ENCODE measurements around the gene TNRC6B.
"Not testable (repeated sequence)": the region's sequence is repeated elsewhere in the genome, so short reads cannot be mapped to it uniquely, and the experiment has no call there.

TNRC6B gene

GRCh38 chr22:40175611-40176244, 2.0 kb upstream of the TNRC6B start:
- no peak for DNase-seq (ENCODE audit: low read depth in 1 of 2, low spot score in 1 of 2)
- no peak for TF ChIP-seq JUND (IDR thresholded peaks at IDR 0.05; ENCODE audit: low read depth)
- in situ Hi-C loops (cut with HindIII; ENCODE audit: low pct_unique_long_range_greater_than_20kb, low sequenced_read_pairs), result no loop called here

GRCh38 chr22:40176921-40177737, 596 bp upstream of the TNRC6B start:
- in situ Hi-C loops (cut with HindIII; ENCODE audit: low pct_unique_long_range_greater_than_20kb, low sequenced_read_pairs), result no loop called here
- peak in 1 of 2 experiments; percentile 69 for DNase-seq (ENCODE audit: low read depth in 1 of 2, low spot score in 1 of 2)
- TF ChIP-seq JUND (IDR thresholded peaks at IDR 0.05; ENCODE audit: low read depth), result peak; percentile 61

- in situ Hi-C loops (cut with HindIII; ENCODE audit: low pct_unique_long_range_greater_than_20kb, low sequenced_read_pairs), result no loop called here
- no peak for TF ChIP-seq JUND (IDR thresholded peaks at IDR 0.05; ENCODE audit: low read depth)
- DNase-seq (ENCODE audit: low read depth in 1 of 2, low spot score in 1 of 2), result no peak
These were observed 988 bp downstream of the TNRC6B start for GRCh38 chr22:40178417-40179409.

- no peak for TF ChIP-seq JUND (IDR thresholded peaks at IDR 0.05; ENCODE audit: low read depth)
- DNase-seq (ENCODE audit: low read depth in 1 of 2, low spot score in 1 of 2), result no peak
- in situ Hi-C loops (cut with HindIII; ENCODE audit: low pct_unique_long_range_greater_than_20kb, low sequenced_read_pairs), result no loop called here
These were observed 1.8 kb downstream of the TNRC6B start for GRCh38 chr22:40179526-40179925.

GRCh38 chr22:40180403-40180802, 2.7 kb downstream of the TNRC6B start:
- in situ Hi-C loops (cut with HindIII; ENCODE audit: low pct_unique_long_range_greater_than_20kb, low sequenced_read_pairs), result no loop called here
- DNase-seq (ENCODE audit: low read depth in 1 of 2, low spot score in 1 of 2), result no peak
- no peak for TF ChIP-seq JUND (IDR thresholded peaks at IDR 0.05; ENCODE audit: low read depth)

GRCh38 chr22:40181323-40181722, 3.6 kb downstream of the TNRC6B start:
- DNase-seq (ENCODE audit: low read depth in 1 of 2, low spot score in 1 of 2), result no peak
- in situ Hi-C loops (cut with HindIII; ENCODE audit: low pct_unique_long_range_greater_than_20kb, low sequenced_read_pairs), result no loop called here
- no peak for TF ChIP-seq JUND (IDR thresholded peaks at IDR 0.05; ENCODE audit: low read depth)

GRCh38 chr22:40182231-40182835, 4.6 kb downstream of the TNRC6B start:
- TF ChIP-seq JUND (IDR thresholded peaks at IDR 0.05; ENCODE audit: low read depth), result no peak
- in situ Hi-C loops (cut with HindIII; ENCODE audit: low pct_unique_long_range_greater_than_20kb, low sequenced_read_pairs), result no loop called here
- no peak for DNase-seq (ENCODE audit: low read depth in 1 of 2, low spot score in 1 of 2)

GRCh38 chr22:40183029-40183581, 5.4 kb downstream of the TNRC6B start:
- in situ Hi-C loops (cut with HindIII; ENCODE audit: low pct_unique_long_range_greater_than_20kb, low sequenced_read_pairs), result no loop called here
- TF ChIP-seq JUND (IDR thresholded peaks at IDR 0.05; ENCODE audit: low read depth), result no peak
- peak in 1 of 2 experiments; percentile 71 for DNase-seq (ENCODE audit: low read depth in 1 of 2, low spot score in 1 of 2)

- in situ Hi-C loops (cut with HindIII; ENCODE audit: low pct_unique_long_range_greater_than_20kb, low sequenced_read_pairs); DNase-seq (ENCODE audit: low read depth in 1 of 2, low spot score in 1 of 2): not testable (repeated sequence)
These were observed 5.9 kb downstream of the TNRC6B start for GRCh38 chr22:40183603-40184002.

GRCh38 chr22:40187389-40187788, 9.7 kb downstream of the TNRC6B start:
- no peak for TF ChIP-seq JUND (IDR thresholded peaks at IDR 0.05; ENCODE audit: low read depth)
- in situ Hi-C loops (cut with HindIII; ENCODE audit: low pct_unique_long_range_greater_than_20kb, low sequenced_read_pairs), result no loop called here
- DNase-seq (ENCODE audit: low read depth in 1 of 2, low spot score in 1 of 2), result no peak

GRCh38 chr22:40189997-40190396, 12.3 kb downstream of the TNRC6B start:
- in situ Hi-C loops (cut with HindIII; ENCODE audit: low pct_unique_long_range_greater_than_20kb, low sequenced_read_pairs), result no loop called here
- TF ChIP-seq JUND (IDR thresholded peaks at IDR 0.05; ENCODE audit: low read depth), result no peak
- DNase-seq (ENCODE audit: low read depth in 1 of 2, low spot score in 1 of 2), result no peak

- in situ Hi-C loops (cut with HindIII; ENCODE audit: low pct_unique_long_range_greater_than_20kb, low sequenced_read_pairs), result no loop called here
- no peak for TF ChIP-seq JUND (IDR thresholded peaks at IDR 0.05; ENCODE audit: low read depth)
- no peak for DNase-seq (ENCODE audit: low read depth in 1 of 2, low spot score in 1 of 2)
These were observed 12.8 kb downstream of the TNRC6B start for GRCh38 chr22:40190501-40190900.

Measured in T47D (cell line).